Measurements from ENCODE around the gene ABITRAM. TPM values are rescaled to one million over a fixed set of nuclear protein-coding genes. Genes with fewer than 3 reads are reported as not detected.

The ABITRAM gene
- total RNA-seq, 1 donor, result 9.0 TPM

- DNase-seq (ENCODE audit: insufficient read length, low spot score, missing footprints), result no peak
- H3K27ac ChIP-seq (ENCODE audit: low read depth, low read length), result no peak overlapping the region
- H3K36me3 ChIP-seq (ENCODE audit: insufficient read depth, low read length), result peaks cover 44% of the 10 kb centered on the region
- no peak overlapping the region for H3K4me3 ChIP-seq (ENCODE audit: insufficient read depth, low read length)
- H3K27me3 ChIP-seq (ENCODE audit: insufficient read depth, low read length), result no peaks in the 10 kb centered on the region
- no peak for TF ChIP-seq CTCF (IDR thresholded peaks at IDR 0.05; ENCODE audit: extremely low read depth, low read depth, low read length)
- no peaks in the 10 kb centered on the region for H4K20me1 ChIP-seq (ENCODE audit: insufficient read depth, low read length)
- H3K9me3 ChIP-seq (ENCODE audit: low read depth, low read length), result no peaks in the 10 kb centered on the region
- H2AFZ ChIP-seq (ENCODE audit: low read length), result no peak overlapping the region
- H3K4me2 ChIP-seq (ENCODE audit: insufficient read depth, low read length), result no peak overlapping the region
- H3K79me2 ChIP-seq (ENCODE audit: insufficient read depth, low read length), result peaks cover 18% of the 10 kb centered on the region
- H3K4me1 ChIP-seq (ENCODE audit: insufficient read depth, low read length), result peaks cover 5% of the 10 kb centered on the region
Observed at GRCh38 chr9:108939975-108940374, 5.8 kb downstream of the ABITRAM start.

GRCh38 chr9:108950168-108950567 is 16.0 kb downstream of the ABITRAM start:
- Histone ChIP-seq H3K4me2 (ENCODE audit: insufficient read depth, low read length) (no peak overlapping the region), H3K27ac (ENCODE audit: low read depth, low read length) (no peak overlapping the region), H2AFZ (ENCODE audit: low read length) (no peak overlapping the region)

GRCh38 chr9:108951578-108951977 is 17.4 kb downstream of the ABITRAM start:
- Histone ChIP-seq H3K4me2 (ENCODE audit: insufficient read depth, low read length) (no peak overlapping the region), H3K4me3 (ENCODE audit: insufficient read depth, low read length) (no peak overlapping the region), H3K36me3 (ENCODE audit: insufficient read depth, low read length) (peaks cover 36% of the 10 kb centered on the region), H2AFZ (ENCODE audit: low read length) (no peak overlapping the region), H3K27ac (ENCODE audit: low read depth, low read length) (no peak overlapping the region), H4K20me1 (ENCODE audit: insufficient read depth, low read length) (no peaks in the 10 kb centered on the region), H3K27me3 (ENCODE audit: insufficient read depth, low read length) (no peaks in the 10 kb centered on the region), H3K9me3 (ENCODE audit: low read depth, low read length) (no peaks in the 10 kb centered on the region), H3K79me2 (ENCODE audit: insufficient read depth, low read length) (no peaks in the 10 kb centered on the region), H3K4me1 (ENCODE audit: insufficient read depth, low read length) (no peaks in the 10 kb centered on the region)
- no peak for TF ChIP-seq CTCF (IDR thresholded peaks at IDR 0.05; ENCODE audit: extremely low read depth, low read depth, low read length)
- DNase-seq (ENCODE audit: insufficient read length, low spot score, missing footprints), result no peak

More at GRCh38 chr9:108950168-108950567, 16.0 kb downstream of the ABITRAM start:
- H3K4me3 ChIP-seq (ENCODE audit: insufficient read depth, low read length), result no peak overlapping the region
- H3K27me3 ChIP-seq (ENCODE audit: insufficient read depth, low read length), result no peaks in the 10 kb centered on the region
- no peak for TF ChIP-seq CTCF (IDR thresholded peaks at IDR 0.05; ENCODE audit: extremely low read depth, low read depth, low read length)
- no peaks in the 10 kb centered on the region for H4K20me1 ChIP-seq (ENCODE audit: insufficient read depth, low read length)
- peaks cover 41% of the 10 kb centered on the region for H3K36me3 ChIP-seq (ENCODE audit: insufficient read depth, low read length)
- no peaks in the 10 kb centered on the region for H3K9me3 ChIP-seq (ENCODE audit: low read depth, low read length)
- DNase-seq (ENCODE audit: insufficient read length, low spot score, missing footprints), result no peak
- H3K4me1 ChIP-seq (ENCODE audit: insufficient read depth, low read length), result no peaks in the 10 kb centered on the region
- no peaks in the 10 kb centered on the region for H3K79me2 ChIP-seq (ENCODE audit: insufficient read depth, low read length)

GRCh38 chr9:108953983-108954574 is 19.9 kb downstream of the ABITRAM start:
- H2AFZ ChIP-seq (ENCODE audit: low read length), result no peak overlapping the region
- no peaks in the 10 kb centered on the region for H4K20me1 ChIP-seq (ENCODE audit: insufficient read depth, low read length)
- no peak overlapping the region for H3K27ac ChIP-seq (ENCODE audit: low read depth, low read length)
- no peaks in the 10 kb centered on the region for H3K27me3 ChIP-seq (ENCODE audit: insufficient read depth, low read length)
- H3K9me3 ChIP-seq (ENCODE audit: low read depth, low read length), result no peaks in the 10 kb centered on the region
- no peak overlapping the region for H3K4me3 ChIP-seq (ENCODE audit: insufficient read depth, low read length)
- H3K4me1 ChIP-seq (ENCODE audit: insufficient read depth, low read length), result no peaks in the 10 kb centered on the region
- peaks cover 32% of the 10 kb centered on the region for H3K36me3 ChIP-seq (ENCODE audit: insufficient read depth, low read length)
- no peak for DNase-seq (ENCODE audit: insufficient read length, low spot score, missing footprints)
- no peak overlapping the region for H3K4me2 ChIP-seq (ENCODE audit: insufficient read depth, low read length)
- H3K79me2 ChIP-seq (ENCODE audit: insufficient read depth, low read length), result no peaks in the 10 kb centered on the region
- TF ChIP-seq CTCF (IDR thresholded peaks at IDR 0.05; ENCODE audit: extremely low read depth, low read depth, low read length), result peak; percentile 69

All from osteoblast (primary cell).